ENCODE results near the gene POLR3B.
"Not testable (repeated sequence)": the region's sequence is repeated elsewhere in the genome, so short reads cannot be mapped to it uniquely, and the experiment has no call there.

The POLR3B gene

DNA sequence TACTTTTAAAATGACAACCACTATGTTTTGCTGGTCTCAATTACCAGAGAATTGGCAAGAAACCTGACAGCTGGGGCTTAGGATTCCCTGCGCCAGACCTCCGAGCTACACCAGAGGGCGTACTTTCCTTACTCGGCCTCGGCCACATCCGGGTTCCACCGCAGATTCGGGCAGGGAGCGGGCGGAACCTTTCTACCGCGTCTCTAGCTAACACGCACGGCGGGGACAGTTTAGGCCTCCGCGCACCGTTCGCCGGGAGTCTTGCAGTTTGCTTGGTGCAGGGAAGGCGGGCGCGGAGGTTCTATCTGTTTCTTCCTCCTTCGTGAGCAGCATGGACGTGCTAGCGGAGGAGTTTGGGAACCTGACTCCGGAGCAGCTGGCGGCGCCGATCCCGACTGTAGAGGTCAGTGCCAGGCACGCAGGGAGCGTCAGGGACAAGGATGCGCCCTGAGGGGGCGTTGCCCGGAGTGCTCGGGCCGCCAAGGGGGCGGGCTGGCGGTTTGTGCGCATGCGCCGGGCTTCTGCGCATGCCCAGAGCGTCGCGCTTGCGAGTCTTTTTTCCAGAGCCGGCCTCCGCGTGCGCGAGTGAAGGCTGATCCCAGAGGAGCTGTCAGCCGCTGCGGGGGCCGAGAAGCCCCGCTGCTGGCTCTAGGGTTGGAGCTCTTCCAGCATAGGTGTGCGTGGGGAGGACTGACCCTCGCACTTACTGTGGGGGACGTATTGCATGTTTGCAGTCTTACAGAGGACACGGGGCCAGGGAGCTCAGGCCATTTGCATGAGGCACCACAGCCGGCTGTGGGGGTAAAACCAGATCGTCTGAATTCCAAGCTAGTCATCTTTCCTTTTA is at the start of gene POLR3B:
POLR3B (plus strand) TSS at position 200 of the 847 bp plus-strand sequence; CDS start at position 332, 132 bp downstream.
- DNase-seq (ENCODE audit: low read depth, low spot score) = peak; percentile 89

DNA sequence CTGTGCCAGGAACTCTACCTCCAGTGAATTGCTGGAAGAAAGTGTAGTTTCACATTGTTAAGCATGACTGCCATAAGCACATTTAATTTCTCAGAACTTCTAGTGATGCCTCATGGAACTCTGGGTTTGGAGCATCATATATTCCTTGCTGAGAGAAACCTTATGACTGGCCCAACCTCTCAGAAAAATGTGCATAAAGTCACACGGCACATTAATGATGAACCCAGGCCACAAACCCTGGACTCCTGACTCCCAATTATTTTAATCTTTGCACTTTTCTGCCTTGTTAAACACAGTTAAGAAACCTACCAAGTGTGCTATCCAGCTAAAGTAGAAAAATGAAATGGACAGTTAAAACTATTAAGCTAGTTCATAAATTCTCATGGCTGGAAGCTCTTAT is 49.4 kb upstream of the POLR3B start:
- no peak for DNase-seq (ENCODE audit: low read depth, low spot score)

GRCh38 chr12:106308611-106309010 is 48.9 kb upstream of the POLR3B start:
- no peak for DNase-seq (ENCODE audit: low read depth, low spot score)

DNA sequence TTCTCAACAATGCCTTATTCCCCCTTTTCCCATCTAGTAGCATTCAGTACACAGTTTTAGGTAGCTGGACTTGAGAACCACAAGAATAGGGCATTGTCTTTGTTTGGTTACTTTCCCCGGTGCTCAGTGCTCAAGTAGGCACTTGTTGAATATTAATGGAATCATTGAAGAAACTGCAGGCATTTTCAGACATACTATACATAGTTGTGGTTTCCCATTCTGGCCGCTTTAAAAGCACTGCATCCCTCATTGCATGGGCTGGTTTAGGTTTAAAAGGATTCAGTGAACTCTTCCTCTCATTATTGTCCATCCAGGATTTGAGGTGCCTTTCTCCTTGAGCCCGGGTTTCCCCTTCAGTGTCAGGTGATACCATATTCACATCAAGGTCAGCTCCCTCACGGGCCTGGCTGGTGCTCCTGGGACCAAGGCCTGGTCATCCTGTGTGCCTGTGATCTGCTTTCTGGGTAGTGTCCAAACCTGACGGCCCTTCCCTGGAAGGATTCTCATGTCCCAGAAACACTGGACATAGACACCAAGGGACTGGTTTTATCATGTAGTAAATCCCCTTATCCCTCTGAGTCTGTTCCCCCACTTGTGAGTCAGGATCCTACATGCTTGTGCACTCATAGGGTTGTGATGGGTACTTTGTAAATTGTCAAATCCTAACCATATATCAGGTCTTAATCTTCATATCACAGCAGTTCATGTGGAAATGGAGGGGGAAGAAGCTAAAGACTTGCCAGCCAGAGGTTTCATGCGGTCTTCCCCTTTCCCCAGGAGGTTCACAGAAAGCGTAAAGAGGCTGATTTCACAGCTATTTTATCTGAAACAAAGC is 47.7 kb upstream of the POLR3B start:
- DNase-seq (ENCODE audit: low read depth, low spot score) = no peak

GRCh38 chr12:106310687-106311086 is 46.9 kb upstream of the POLR3B start:
- DNase-seq (ENCODE audit: low read depth, low spot score) = no peak

GRCh38 chr12:106311139-106311538 is 46.4 kb upstream of the POLR3B start:
- no peak for DNase-seq (ENCODE audit: low read depth, low spot score)

DNA sequence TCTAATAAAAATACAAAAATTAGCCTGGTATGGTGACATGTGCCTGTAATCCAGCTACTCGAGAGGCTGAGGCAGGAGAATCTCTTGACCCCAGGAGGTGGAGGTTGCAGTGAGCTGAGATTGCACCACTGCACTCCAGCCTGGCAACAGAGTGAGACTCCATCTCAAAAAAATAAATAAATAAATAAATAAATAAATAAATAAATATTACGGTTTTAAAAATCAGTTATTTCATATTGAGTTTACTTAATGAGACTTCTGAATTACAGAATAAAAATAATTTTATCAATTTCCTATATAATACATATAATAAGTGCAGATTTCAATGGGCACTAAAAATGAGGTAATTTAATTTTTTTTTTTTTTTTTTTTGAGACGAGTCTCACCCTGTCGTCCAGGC is 44.1 kb upstream of the POLR3B start:
- not testable (repeated sequence) for DNase-seq (ENCODE audit: low read depth, low spot score)

GRCh38 chr12:106315523-106315922 is 42.0 kb upstream of the POLR3B start:
- DNase-seq (ENCODE audit: low read depth, low spot score) = no peak

GRCh38 chr12:106317406-106318082 is 40.0 kb upstream of the POLR3B start:
- DNase-seq (ENCODE audit: low read depth, low spot score) = no peak

DNA sequence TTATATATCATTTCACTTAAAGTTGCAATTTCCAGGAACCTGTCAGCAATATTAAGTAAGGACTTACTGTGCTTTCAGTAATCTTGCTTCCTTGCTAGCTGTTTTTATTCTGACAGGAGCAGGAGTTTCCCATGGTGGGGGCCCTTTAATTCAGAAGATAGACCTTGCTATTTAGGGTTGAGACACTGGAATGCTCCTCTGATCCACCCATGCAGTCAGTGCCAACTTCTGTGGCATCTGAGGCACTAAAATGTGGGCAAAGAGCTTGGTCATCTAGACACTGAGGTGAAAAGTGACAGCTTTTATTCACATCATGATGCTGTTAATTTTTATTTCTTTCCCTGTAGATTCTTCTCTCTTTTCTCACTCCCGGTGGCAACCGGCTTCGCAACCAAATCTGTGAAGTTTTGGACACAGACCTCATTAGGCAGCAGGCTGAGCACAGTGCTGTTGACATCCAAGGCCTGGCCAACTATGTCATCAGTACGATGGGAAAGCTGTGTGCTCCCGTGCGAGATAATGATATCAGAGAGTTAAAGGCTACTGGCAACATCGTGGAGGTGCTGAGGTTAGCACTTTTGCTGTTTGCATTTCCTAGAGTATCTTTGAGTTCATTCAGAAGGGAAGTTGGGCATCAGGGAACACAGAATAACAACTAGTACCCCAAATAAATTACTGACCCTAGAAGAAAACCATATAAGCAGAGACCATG is 36.3 kb upstream of the POLR3B start:
- no peak for DNase-seq (ENCODE audit: low read depth, low spot score)

GRCh38 chr12:106323537-106323936 is 34.0 kb upstream of the POLR3B start:
- DNase-seq (ENCODE audit: low read depth, low spot score) = no peak

GRCh38 chr12:106327309-106327869 is 30.2 kb upstream of the POLR3B start:
- no peak for DNase-seq (ENCODE audit: low read depth, low spot score)

GRCh38 chr12:106328735-106329134 is 28.8 kb upstream of the POLR3B start:
- no peak for DNase-seq (ENCODE audit: low read depth, low spot score)

DNA sequence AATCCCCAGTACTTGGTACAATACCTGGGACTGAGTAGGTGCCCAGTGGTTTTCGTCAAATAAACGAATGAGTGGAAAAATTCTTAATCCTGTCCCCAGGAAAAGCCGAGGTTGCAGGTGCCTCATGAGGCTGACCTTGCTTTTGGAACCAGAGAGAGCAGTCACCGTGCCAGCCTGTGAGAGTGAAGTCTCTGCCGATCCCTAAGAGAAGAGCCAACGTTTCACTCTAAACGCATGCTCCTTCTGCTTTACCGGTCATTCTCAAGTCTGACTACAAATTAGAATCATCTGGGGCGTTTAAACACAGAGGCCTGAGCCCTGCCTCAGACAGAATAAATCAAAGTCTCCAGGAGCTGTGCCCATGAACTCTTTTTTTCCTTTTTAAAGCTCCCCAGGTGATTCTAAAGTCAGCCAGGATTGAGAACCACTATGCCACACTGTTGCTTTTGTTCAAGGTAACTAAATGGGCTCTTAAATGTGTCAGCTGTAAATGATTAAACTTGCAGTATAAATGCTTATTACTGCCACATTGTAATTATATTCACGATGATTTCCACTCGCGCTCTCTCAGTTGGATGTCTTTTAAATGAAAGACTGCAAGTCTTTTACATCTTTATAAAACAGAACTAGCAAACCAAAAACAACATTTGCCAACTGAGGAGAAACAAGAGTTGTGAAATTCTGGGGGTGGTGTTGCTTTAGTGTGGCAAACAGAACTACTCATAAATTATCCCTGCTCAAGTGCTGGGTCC is 28.1 kb upstream of the POLR3B start:
- no peak for DNase-seq (ENCODE audit: low read depth, low spot score)

DNA sequence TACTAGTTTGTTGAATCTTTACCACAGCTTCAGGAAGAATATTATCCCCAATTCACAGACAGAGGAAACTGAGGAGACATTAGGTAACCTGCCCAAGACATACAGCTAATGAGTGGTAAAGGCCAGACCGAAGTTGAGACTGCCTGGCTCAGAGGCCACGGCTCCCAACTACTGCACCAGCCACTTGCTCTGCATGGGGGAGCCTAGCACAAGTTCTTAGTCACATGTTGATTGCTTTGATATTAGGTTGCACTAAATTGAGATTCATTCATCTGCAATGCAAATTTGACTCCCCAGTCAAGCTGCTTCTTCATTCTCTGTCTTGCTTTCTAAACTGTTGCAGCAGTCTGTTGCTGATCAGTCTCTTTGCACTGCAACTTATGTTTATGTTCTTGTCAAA is 25.9 kb upstream of the POLR3B start:
- no peak for DNase-seq (ENCODE audit: low read depth, low spot score)

DNA sequence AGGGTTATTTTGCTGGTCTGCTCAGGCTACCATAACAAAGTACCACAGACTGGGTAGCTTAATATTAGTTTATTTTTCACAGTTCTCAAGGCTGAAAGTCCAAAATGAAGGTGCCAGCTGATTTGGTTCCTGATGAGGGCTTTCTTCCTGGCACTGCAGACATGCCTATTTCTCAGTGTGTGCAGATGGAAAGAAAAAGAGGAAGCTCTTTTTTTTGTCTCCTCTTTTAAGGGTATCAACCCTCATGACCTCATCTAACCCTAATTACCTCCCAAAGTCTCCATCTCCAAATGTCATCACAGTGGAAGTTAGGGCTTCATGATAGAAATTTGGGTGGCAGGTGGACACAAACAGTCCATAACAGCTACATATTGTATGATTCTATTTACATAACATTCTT is 25.0 kb upstream of the POLR3B start:
- no peak for DNase-seq (ENCODE audit: low read depth, low spot score)

GRCh38 chr12:106333010-106333409 is 24.5 kb upstream of the POLR3B start:
- no peak for DNase-seq (ENCODE audit: low read depth, low spot score)

DNA sequence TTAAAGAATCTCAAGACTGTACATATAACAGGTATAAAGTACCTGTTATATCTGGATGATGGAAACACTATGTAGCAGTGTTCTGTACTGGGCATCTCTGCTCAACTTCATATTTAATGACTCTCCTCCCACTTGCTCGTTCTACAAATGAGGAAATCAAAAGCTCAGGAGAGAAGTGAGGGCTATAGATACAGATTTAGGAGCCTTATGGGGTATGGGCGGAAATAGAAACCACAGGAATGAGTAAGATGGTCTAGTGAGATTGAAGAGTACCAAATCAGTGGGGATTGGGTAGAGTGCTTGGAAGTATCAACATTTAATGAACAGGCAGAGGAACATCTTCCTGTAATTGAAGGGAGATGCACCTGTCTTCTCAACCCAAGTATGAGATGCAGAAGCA is 23.8 kb upstream of the POLR3B start:
- DNase-seq (ENCODE audit: low read depth, low spot score) = no peak

DNA sequence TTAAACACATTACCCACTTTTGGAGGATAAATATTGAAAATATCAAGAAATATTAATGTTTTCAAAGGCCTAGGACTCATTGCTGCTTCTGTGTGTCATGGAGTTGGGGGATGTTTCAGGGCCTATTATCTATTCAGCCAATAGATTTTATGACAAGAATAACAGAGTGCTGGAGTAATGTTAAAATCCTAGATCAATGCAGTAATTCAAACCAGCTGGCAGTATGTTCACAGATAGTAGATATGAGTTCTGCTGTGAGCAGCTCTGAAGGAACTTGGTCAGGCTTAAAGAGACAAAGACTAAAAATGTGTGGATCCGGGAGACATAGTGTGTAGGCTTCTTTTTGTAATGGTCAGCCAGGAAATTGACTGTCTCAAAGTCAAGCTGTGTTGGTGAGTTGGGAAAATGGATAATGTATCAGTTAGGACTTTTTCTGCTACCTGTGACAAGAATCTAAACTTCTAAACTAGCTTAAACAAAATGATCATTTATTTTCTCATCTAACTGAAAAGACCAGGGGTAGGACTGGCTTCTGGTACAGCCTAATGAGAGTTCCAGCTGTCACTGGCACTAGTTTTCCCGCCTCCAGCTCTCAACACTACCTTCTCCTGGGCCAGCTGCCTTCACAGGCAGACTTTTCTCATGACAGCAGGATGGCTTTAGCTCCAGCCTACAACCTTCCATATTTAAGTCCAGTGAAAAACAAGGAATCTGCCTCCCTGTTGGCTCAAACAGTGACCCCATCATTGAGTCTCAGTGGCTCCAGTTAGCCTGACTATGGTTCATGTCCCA is 16.3 kb upstream of the POLR3B start:
- DNase-seq (ENCODE audit: low read depth, low spot score) = no peak

Data from smooth muscle cell of the brain vasculature (primary cell).